ENCODE measurements around the gene RNU4-1.

DNA sequence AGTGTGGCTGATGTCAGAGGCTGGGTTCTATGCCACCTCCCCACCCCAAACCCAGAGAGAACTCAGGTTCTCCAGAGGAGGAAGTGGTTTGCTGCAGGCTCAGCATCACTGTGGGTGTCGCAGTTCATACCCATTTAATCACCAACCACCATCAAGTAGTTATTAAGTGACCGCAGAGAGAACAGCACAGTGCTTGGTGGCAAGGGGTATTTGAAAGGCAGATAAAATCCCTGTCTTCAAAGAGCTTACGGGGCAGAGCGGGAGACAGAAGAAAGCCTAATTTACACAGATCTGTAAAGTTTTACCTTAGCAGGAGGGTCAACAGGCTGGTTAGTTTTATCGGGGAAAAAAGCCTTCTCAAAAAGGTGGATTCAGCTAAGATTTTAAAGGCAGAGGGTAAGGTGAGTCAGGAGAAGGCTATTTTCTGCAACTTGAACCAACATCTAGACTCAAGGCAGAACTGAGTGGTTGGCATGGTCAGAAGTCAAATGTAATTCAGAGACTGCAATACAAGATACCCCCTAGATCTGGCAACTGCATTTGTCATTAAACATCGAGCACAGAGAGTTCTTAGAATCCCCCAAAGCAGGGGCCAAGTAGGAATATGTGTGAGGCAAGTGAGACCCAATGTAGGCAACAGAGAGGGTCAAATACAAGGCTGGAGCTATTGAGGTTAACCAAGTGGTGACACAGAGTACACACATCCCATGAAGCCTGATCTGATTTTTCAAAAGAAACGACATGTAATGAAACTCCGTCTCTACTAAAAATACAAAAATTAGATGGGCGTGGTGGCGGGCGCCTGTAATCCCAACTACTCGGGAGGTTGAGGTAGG is 40.7 kb downstream of the RNU4-1 start:
- no peak for TF ChIP-seq POLR2A (IDR thresholded peaks at IDR 0.05)
- TF ChIP-seq, protein P1, sequence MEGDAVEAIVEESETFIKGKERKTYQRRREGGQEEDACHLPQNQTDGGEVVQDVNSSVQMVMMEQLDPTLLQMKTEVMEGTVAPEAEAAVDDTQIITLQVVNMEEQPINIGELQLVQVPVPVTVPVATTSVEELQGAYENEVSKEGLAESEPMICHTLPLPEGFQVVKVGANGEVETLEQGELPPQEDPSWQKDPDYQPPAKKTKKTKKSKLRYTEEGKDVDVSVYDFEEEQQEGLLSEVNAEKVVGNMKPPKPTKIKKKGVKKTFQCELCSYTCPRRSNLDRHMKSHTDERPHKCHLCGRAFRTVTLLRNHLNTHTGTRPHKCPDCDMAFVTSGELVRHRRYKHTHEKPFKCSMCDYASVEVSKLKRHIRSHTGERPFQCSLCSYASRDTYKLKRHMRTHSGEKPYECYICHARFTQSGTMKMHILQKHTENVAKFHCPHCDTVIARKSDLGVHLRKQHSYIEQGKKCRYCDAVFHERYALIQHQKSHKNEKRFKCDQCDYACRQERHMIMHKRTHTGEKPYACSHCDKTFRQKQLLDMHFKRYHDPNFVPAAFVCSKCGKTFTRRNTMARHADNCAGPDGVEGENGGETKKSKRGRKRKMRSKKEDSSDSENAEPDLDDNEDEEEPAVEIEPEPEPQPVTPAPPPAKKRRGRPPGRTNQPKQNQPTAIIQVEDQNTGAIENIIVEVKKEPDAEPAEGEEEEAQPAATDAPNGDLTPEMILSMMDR (IDR thresholded peaks at IDR 0.05) = no peak

All from lower leg skin (tissue), 3 donors.